GM12801 (cell line): ENCODE measurements around the gene TAF11.

Source experiments
- TF ChIP-seq, protein P1 (sequence below): IDR thresholded peaks from one replicate; pipeline ENCODE4 v1.5.1; 2011; ENCODE audit warnings: control low read depth; ENCODE audit not compliant: insufficient read length; ENCODE audit errors: extremely low read depth

TAF11 gene

DNA sequence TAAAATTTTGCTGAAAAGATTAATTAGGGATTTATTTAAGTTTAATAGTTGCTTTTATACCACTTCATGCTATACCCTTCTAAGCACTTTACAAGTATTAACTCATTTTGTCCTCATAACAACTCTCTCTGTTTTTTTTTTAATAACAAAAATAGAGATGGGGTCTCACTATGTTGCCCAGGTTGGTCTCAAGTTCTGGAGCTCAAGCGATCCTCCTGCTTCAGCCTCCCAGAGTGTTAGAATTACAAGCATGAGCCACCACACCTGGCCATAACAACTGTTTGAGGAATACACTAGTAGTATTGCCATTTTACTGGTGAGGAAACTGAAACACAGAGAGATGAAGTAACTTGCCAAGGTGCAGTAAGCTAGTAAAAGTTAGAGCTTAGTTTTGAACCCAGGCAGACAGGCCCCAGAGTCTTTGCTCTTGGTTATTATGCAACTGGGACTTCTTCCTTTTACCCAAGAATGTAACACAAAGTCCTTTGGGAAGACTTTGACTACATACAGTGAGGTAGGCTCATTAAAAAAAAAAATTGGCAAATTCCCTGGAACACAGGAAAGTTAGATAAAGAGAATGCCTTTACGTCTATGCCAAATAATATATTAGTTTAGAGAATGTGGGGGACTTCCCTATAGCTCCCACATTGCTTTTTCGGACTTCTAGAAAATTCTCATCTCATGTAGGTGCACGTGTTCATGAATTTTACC, 12.6 kb upstream of the TAF11 start:
- TF ChIP-seq, protein P1, sequence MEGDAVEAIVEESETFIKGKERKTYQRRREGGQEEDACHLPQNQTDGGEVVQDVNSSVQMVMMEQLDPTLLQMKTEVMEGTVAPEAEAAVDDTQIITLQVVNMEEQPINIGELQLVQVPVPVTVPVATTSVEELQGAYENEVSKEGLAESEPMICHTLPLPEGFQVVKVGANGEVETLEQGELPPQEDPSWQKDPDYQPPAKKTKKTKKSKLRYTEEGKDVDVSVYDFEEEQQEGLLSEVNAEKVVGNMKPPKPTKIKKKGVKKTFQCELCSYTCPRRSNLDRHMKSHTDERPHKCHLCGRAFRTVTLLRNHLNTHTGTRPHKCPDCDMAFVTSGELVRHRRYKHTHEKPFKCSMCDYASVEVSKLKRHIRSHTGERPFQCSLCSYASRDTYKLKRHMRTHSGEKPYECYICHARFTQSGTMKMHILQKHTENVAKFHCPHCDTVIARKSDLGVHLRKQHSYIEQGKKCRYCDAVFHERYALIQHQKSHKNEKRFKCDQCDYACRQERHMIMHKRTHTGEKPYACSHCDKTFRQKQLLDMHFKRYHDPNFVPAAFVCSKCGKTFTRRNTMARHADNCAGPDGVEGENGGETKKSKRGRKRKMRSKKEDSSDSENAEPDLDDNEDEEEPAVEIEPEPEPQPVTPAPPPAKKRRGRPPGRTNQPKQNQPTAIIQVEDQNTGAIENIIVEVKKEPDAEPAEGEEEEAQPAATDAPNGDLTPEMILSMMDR = no peak

DNA sequence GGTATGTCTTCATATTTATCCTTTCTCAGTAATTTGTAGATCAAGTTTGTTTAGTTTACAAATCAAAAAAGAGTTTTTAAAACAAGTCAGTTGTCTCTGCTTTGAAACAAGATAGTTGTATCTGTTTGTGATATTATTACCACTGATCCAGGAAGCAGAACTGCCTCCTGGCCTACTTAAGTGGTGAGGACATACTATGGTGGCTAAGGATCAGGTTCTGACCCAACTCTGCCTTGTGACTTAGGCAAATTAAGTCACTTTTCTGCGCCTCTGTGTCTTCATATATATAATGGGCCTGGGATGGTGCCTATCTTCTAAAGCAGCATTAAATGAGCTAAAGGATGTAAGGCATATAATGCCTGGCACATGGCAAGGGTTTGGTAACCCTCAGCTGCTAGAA, 9.9 kb upstream of the TAF11 start:
- TF ChIP-seq, protein P1 = no peak

DNA sequence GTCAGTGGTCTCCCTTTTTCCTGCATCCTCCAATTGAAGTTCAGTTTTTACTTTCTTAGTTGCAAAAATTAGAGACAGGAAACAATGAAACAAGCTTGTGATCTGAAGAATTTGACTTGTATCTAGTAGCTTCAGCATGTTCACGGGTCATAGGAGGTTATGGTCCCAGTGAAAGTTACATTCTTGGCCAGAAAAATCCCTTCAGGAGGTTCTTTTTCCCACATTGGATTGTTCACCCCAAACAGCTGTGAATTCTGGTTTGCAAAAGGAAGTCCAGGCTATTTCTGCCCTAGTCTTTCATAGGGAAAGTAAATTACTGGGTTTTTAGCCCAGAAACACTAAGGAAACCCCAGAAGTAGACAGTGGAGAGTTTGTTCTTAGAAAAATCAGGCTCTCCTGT, 9.3 kb upstream of the TAF11 start:
- TF ChIP-seq, protein P1 = no peak

DNA sequence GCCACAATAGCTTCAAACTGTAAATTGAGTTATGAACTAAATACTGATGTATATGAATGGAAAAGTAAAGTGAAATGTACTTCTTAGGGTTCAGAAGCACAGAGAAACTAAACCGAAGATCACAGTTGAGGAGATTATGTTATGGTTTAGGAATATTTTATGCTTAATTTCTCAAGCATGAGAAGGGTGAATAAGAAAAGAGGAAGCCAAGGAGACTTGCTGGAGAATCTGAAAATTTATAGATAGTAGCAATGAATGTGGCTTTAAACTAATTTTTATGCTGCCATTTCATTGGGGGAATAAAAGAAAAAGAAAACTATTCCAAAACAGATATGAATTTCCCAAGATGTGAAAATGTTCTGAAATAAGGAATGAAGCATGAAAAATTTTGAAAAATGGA, 6.9 kb upstream of the TAF11 start:
- TF ChIP-seq, protein P1 = no peak

DNA sequence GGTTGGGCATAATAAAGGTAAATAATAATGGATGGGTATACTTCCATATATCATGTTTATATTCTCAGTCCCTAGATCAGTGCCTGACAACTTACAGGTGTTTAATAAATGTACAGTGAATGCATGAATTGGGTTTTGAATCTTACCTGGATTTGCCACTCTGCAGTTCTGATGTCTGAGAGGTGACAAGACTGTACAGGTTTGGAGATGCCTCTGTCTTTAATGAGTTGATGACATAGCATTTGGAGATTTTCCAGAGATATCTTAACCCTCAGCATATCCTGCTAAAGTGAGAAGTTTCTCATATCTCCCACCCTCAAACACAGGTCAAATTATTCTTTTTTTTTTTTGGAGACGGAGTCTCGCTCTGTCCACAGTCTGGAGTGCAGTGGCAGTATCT, 3.5 kb upstream of the TAF11 start:
- TF ChIP-seq, protein P1 = no peak

DNA sequence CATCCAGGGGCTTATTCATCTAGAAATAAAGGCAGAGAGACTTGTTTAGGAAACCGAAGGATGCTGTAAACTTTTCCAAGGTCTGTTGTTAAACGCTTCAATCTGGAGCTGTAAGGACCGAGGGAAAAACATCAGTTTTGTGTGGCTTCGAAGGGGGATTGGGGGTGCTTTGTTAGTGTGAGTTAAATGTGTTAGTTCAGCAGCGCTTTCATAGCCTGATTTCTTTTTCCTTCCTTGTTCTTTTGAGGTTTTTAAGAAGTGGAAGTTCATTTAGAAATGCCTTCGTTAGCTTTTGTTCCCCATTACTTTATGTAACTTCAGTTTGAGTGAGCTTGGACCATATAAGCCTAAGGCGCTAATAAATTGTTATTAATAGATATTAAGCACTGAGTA, 2.7 kb upstream of the TAF11 start:
- TF ChIP-seq, protein P1 = no peak

DNA sequence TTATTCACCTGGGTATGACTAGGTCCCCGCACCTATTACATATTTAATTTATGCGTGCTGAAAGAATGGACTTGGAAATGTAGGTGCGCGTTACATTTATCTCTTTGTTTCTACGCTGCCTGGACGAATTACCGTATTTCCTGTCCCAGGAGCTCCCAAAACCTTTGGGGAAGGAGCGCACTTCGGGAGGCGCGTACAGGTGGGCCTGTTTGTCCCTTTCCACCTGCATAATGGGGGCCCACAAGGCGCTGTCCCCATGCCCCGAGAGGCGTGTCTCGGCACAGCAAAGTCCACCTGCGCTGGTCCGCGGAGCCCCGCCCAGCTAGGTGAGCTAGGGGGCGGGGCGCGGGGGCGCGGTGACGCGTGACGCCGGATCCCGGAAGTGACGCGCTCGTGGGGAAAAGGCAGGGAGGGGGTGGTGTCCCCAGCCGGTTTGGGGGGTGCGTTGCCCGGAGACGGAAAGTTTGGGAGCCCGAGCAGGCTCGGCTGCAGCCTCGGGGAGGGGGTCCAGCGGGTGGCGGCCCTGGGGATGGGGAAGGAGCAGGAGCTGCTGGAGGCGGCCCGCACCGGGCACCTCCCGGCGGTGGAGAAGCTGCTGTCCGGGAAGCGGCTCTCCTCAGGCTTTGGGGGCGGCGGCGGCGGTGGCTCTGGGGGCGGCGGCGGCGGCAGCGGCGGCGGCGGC, 1.2 kb upstream of the TAF11 start, which contains the start of gene ANKS1A:
Gene ANKS1A (plus strand): TSS at position 382 of the 682 bp plus-strand sequence. CDS start 148 bp downstream, at position 530.
- TF ChIP-seq, protein P1 = no peak
